HG03575 (cell line): ENCODE data around the gene IL21R.
"Not testable (repeated sequence)": the region's sequence is repeated elsewhere in the genome, so short reads cannot be mapped to it uniquely, and the experiment has no call there.

Experiments
- ATAC-seq: cut with Tn5 transposase; IDR thresholded peaks from one replicate; pipeline ENCODE4 v1.9.1; 2021; ENCODE audit not compliant: unreplicated experiment, insufficient number of reproducible peaks, low FRiP score; ENCODE audit errors: extremely low read depth

IL21R gene

DNA sequence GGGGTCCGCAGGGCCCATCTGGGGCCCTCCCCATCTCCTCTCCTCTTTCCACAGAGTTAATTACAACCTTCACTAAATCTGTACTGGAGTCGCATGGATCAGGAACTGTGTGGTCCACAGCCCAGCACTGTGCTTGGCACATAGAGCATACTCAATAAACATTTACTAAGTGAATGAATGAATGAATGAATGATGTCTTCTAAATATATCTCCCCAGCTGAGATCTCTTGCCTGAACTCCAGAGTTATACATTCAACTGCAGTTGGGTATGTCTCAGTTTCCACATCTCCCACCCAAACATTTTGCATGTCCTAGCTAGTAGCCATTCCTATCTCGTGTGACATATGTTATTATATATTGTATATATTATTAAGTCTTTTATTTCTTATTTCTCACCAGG, 28.7 kb upstream of the IL21R start:
- no peak for ATAC-seq

DNA sequence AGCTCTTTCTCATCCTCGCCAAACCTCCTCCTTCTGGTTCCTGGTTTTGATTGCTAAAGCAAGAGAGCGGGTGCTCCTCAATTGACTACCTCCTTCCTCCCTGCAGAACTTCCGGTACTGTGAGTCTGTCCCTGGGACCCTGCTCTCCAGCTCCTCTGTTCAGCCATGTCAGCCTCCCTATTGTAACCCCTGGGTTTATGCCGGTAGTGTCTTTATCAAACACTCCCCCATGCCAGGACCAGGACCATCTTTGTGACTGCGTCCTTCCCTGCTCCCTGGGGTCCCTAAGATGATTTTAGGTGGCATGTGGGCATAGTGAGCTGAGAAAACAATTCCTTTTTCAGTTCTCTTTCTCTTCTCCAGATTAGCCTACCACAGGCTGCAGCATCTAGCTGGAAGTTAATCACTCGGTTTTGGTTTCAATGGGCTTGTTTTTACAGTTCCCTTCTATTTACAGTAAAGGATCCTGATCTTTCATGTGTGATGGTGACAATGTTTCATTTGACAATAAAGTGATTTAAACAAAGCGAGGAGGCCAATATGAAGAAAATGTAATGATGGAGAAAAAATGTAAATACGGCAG, 27.7 kb upstream of the IL21R start:
- no peak for ATAC-seq

- ATAC-seq, result no peak
These were observed 27.1 kb upstream of the IL21R start for GRCh38 chr16:27374804-27375425.

DNA sequence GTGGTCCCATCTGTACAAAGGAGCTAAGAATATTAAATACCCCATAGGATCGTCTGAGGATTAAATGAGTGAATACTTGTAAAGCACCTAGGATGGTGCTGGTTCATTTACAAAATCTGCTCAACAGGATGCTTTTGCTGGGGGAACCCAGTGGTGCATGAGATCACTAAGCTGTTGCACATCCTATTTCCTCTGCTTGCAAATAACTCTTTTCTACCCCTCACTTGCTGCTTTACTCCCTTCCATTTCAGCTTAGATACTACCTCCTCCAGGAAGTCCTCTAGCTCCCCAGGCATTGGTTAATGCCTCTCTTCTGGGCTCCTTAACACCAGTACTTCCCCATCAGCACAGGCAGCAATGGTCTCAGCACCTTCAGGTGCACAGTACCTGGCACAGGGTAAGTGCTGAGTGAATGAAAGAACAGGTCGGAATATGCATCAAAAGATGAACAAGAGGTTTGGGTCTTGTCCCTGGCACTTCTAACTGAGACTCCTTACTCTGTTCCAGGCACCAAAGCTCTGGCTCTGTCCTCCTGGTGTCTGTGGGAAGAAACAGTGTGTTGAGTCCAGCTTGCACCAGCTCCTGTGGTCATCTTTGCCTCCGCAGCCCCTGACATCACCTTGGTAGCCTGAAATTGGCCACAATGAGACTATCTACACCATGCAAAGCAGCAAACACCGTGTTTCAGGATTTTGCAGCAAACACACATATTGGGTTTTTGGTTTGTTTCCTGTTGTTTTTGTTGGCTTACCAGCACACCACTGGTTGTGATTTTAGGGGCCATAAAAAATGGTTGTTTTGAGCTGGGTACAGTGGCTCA, 24.1 kb upstream of the IL21R start:
- no peak for ATAC-seq

DNA sequence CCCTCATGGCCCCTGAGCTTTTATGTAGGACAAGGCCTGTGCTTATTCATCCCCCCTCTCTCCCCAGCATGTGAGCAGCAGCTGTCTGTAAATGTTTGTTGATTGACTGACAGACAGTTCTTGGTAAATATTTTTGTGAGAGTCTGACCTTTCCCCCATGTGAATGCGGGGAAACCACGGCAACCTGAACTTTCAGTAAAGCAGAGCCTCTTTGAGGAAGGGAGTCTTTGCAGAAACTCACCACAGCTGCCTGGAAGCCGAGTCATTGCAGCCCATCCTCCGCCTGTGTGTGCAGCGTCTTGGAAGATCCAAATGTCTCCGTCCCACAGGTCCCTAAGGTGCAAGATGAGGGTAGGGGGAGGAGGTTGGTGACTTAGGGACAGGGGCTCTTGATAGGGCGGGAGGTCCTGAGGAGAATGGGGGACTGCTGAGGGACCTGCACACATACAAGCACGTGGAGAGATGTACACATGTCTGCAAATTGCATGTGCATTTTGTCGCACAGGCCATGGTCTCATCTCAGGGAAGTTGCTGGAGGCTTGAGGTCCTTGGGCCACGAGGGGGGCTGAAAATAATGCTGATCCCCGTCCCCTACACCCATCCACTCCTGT, 23.0 kb upstream of the IL21R start:
- ATAC-seq, result no peak

- no peak for ATAC-seq
These were observed 22.1 kb upstream of the IL21R start for GRCh38 chr16:27379919-27380318.

GRCh38 chr16:27381236-27381635, 20.7 kb upstream of the IL21R start:
- ATAC-seq, result no peak

DNA sequence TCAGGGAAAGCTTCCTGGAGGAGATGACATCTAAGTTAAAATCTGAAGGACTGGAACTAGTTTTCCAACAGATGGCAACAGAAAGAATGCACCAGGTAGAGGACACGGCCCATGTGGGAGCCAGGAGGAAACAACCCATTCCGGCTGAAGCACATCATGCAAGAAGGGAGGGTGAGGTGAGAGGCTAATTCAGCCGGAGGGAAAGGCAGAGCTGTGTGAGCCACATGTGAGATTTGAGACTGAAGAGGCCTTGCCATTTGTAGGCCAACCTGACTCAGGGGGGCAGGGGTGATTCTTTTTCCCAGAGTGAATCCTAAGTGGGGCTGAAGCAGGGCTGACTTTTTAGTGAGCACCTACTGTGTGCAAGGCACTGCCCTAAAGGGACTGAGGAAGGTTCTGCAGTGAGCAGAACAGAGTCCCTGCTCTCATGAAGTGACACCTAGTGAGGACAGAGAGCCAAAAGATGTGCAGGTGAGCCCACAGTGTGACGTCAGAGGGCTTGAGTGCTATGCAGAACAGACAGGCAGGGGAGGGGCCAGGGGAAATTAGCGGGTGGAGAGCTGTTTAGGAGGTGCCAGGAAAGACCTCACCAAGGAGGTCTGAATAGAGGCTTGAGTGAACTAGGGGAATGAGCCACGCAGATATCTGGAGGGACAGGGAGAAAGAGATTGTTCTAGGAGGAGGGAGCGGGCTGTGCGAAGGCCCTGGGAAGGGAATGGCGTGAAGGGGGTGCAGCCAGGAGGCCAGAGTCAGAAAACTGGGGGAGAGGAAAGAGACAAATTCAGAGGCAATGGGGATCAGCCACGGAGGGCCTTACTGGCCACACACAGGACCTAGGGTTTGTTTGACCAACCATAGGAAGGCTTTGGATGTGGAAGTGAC, 19.8 kb upstream of the IL21R start:
- no peak for ATAC-seq

DNA sequence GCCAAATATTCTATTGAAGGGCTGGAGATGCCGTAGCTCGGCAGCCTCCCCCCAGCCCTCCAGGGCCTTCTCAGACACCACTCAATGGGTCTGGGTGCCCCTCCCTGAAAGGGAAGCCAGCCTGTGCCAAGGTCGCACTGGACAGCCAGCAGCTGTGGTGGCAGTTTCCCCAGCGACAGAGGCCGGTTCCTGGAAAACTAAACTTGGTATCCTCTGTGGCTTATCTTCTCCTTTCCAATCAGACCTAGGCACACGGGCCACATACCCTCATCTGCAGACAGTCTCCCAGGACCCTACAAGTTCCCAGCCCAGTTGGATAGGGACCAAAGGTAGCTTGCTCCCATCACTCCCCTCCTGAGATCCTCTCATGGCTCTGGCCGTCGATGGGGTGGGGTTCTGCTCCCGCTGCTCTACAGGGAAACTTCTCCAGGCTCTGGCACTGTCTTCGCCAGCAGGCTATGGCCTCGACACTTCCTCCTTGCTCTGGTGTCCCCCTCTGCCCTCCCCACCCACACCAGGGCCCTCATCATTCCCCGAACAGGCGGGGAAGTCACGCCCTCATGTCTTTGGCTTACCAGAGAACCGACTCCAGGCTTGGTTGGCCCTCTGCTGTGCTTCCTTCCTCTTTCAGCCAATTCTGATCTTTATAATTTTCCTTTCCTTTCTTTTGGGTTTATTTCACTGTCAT, 18.3 kb upstream of the IL21R start:
- ATAC-seq, result no peak

- ATAC-seq, result no peak
These were observed 17.5 kb upstream of the IL21R start for GRCh38 chr16:27384425-27384824.

DNA sequence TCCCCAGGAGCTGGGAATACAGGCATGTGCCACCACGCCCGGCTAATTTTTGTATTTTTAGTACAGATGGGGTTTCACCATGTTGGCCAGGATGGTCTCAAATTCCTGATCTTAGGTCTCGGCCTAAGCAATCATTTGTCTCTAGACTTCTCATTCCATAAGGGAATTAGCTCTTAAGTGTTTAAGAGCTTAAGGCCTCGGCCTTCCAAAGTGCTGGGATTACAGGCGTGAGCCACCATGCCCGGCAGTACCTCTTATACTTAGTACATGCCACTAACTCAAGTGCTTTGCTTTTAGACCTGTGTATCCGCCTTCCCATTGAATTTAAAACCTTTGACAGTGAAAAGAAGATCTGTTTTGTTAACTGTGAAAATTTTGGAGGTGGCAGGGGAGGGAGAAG, 16.6 kb upstream of the IL21R start:
- no peak for ATAC-seq

DNA sequence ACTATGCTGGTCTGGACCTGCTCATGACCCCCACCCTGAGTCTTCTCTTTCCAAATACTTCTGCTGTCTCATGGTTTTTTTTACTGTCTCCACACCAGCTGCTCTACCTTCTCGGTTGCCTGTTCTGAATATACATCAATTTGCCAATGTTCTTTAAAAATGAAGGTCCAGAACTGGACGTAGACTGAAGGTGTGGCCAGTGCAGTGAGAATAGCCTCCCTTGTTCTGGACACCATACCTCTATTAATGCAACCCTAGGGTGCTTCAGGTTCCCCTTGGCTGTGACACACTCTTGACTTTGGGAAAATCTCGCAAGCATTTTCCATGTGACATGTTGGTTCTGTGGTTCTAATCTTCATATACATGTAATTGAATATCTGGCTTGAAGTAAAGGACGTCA, 15.3 kb upstream of the IL21R start:
- ATAC-seq, result no peak

GRCh38 chr16:27387724-27388123, 14.2 kb upstream of the IL21R start:
- no peak for ATAC-seq

GRCh38 chr16:27389272-27389961, 12.6 kb upstream of the IL21R start:
- ATAC-seq, result no peak

DNA sequence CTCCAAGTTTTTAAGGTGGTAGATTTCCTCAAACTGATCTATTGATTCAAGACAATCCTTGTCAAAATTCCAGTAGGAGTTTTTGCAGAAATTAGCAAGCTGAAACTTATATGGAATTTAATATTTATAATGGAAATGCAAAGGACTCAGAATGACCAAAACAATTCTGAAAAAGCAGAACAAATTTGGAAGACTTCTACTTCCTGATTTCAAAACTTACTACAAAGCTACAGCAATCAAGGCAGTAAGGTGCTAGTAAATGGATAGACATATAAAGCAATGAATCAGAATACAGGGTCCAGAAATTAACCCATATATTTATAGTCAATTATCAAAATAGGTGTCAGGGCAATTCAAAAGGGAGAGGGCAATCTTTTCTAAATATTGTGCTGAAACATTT, 11.8 kb upstream of the IL21R start:
- no peak for ATAC-seq

DNA sequence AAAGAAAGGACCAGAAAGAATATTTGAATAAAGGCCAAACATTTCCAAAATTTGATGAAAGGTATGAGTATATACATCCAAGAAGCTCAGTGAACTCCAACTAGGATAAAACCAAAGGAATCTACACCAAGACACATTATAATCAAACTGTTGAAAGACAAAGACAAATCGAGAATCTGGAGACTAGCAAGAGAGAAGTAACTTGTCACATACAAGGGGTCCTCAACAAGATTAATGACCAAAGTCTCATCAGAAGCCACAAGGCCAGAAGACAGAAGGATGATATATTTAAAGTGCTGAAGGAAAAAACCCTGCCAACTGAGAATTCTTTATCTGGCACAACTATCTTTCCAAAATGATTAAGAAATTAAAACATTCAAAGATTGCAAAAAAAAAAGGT, 9.3 kb upstream of the IL21R start:
- no peak for ATAC-seq

- ATAC-seq, result no peak
These were observed 7.5 kb upstream of the IL21R start for GRCh38 chr16:27394516-27394915.

DNA sequence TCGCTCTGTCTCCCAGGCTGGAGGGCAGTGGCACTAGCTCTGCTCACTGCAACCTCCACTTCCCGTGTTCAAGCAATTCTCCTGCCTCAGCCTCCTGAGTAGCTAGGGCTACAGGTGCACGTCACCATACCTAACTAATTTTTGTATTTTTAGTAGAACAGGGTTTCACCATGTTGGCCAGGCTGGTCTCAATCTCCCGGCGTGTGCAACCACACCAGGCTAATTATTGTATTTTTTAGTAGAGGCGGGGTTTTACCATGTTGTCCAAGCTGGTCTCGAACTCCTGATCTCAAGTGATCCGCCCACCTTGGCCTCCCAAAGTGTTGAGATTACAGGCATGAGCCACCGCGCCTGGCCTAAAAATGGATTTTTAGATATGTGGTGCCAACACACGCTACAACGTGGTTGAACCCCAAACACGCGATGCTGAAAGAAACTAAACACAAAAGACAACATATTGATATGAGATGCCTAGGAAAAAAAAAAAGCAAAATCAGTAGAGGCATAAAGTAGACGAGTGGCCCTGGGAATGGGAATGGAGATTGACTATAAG, 3.6 kb upstream of the IL21R start:
- not testable (repeated sequence) for ATAC-seq
